ENCODE measurements around the gene PSMB5. TPM values are rescaled to one million over a fixed set of nuclear protein-coding genes. Genes with fewer than 3 reads are reported as not detected.
A peak's percentile ranks its signal among the peaks of the same experiment; 100 is the strongest.

The PSMB5 gene
- total RNA-seq, 1 experiment from 2014 or later, result 240 TPM

DNA sequence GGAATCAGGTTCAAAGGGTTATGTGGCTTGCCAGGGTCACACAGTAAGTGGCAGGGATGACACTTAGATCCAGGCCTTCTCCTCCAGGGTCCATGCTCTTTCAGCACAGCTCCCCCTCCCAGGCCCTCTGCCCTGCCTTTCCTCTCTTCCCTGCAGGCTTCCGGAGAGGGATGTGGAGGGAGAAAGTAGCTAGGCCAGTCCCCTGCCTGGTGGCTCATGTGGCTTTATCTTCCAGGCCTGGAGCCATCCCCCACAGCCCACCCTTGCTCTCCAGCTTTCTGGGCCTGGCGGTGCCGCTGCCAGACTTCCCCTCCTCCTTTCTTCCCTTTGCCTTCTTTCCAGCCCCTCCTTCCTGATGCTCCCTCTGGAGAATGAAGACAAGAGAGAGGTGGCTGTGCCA is 9.1 kb upstream of the PSMB5 start:
- DNase-seq (ENCODE audit: low read depth), result no peak

DNA sequence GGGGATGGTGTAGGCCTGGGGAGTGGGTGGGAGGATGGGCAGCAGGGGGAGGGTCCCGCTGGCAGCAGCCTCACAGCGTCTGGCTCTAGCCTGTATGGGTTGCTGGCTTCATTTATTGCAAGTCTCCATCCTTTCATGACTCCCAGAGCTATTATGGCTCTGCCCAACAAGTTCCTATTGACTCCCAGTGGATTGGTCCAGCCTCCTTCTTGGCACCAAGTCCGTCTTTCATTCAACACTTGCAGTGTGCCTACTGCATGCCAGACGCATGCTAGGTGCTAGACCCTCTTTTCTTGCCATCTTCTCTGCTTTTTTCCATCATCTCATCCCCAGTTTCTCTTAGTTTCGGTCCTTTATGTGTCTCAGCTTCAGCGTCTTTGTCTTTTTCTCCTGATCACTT is 8.4 kb upstream of the PSMB5 start:
- DNase-seq (ENCODE audit: low read depth), result no peak

GRCh38 chr14:23042162-23042965 is 7.7 kb upstream of the PSMB5 start, which contains the start of gene PSMB11:
Gene PSMB11, plus strand, starts transcription at chr14:23042212. Its CDS starts 14 bp downstream, at chr14:23042226.
- DNase-seq (ENCODE audit: low read depth), result no peak

DNA sequence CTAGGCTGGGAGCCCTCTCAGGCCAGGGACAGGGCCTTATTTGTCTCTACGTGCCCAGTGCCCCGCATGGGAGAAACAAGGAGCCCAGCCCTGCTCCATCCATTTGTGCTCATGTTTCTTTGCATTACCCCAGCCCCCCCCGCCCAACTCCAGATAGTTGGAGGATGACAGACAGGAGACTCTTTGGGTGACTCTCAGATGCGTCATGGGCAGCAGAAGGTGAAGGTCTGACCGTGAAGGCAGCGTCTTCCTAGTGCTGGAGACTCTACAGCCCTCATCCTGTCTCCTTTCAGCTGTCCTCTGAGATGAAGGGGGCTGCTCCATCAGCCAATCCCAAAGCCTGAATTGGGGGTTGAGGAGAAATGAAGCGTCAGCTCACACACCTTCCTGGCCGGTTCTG is 7.0 kb upstream of the PSMB5 start:
- DNase-seq (ENCODE audit: low read depth), result peak; percentile 52

- no peak for DNase-seq (ENCODE audit: low read depth)
These were observed 5.4 kb upstream of the PSMB5 start for GRCh38 chr14:23040100-23040499.

- DNase-seq (ENCODE audit: low read depth), result no peak
These were observed 824 bp upstream of the PSMB5 start for GRCh38 chr14:23035303-23036144.

DNA sequence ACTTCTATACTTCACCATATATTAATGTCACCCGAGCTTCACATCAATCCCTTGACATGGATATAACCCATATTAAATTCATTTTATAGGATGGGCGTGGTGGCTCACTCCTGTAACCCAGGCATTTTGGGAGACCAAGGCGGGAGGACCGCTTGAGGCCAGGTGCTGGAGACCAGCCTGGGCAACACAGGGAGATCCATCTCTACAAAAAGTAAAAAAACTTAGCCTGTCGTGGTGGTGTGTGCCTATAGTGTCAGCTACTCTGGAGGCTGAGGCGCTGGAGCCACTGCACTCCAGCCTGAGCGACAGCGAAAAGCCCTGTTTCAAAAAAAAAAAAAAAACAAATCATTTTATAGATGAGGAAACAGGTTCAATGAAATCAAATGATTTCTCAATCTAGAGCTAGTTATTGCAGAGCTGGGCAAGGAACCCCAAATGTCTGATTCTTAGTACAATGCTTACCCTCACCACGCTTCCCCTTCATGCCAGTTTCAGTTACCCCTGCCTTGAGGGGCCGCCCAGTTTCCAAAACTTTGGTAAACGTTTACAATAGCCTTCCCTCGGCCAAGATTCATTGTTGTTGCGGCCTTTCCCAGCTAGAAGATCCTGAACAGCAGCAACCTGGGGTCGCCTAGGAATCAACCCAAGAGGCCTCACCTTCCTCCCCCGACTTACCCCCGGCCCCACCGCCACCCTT is 751 bp downstream of the PSMB5 start:
- DNase-seq (ENCODE audit: low read depth), result no peak

- no peak for DNase-seq (ENCODE audit: low read depth)
These were observed 1.4 kb downstream of the PSMB5 start for GRCh38 chr14:23033251-23033727.

GRCh38 chr14:23030936-23031335 is 3.8 kb downstream of the PSMB5 start:
- no peak for DNase-seq (ENCODE audit: low read depth)

GRCh38 chr14:23028799-23029198 is 5.9 kb downstream of the PSMB5 start:
- DNase-seq (ENCODE audit: low read depth), result no peak

DNA sequence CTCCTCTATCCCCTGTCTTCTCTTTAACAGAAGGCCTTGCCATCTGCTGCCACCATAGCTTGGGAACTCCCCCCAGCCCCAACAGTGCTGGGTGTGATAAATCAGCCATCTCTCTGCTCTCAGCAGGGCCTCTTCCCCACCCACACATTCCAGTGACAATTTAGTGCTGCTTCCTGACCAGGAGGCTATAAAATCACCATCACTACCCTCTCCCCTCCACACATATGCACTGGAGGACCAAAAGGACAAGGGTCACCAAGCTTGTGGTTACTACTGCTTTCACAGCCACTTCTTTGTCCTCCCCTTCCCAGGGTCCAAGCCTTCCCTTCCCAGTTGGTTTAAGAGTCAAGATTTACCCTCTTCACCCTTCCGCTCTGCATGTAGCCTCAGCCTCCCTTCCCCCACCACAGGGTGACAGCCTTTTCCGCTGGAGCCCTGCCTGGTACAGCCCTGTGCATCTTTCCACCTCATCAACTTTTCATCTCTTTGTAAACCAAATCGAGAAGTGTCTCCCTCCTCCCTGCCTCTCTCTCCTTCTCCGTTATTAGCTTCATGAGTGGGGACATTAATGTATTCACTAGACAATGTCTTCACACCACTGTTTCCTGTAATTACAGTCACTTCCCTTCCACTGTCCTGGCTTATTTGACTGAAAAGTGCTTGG is 9.4 kb downstream of the PSMB5 start:
- no peak for DNase-seq (ENCODE audit: low read depth)

DNA sequence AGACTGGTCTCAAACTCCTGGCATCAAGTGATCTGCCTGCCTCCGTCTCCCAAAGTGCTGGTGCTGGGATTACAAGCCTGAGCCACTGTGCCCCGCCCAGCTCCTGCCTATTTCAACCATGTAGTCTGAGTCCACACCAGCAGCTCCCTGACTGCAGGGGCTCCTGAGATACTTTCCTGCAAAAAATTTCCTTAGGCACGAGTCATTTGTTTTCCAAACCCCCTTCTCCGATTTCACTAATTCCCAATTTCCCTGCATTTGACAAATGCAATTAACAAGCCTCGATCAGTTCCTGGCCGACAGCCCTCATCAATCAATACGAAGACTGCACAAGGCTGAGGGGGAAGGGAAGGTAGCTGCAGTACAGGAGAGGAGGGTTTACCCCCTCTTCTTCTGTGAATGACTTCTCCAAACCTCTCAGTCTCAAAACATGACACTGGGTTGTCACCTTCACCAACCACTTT is 10.1 kb downstream of the PSMB5 start:
- no peak for DNase-seq (ENCODE audit: low read depth)

DNA sequence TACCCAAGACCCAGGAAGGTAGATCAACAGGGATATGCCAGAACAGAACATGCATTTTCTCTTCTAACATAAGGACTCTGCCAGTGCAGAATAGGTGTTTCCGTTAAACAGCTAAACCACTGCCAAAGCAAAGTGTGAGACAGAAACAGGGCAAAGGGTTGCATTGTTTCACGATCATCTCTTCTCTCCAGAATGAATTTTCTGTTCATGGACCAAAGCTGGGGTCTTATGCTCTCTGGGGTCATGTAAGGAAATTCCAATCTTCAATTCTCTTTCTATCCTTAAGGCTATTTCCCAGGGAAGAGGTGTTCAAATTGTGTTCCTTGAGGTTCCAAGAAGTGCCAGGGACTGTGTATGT is 10.9 kb downstream of the PSMB5 start:
- DNase-seq (ENCODE audit: low read depth), result no peak

- DNase-seq (ENCODE audit: low read depth), result no peak
These were observed 11.5 kb downstream of the PSMB5 start for GRCh38 chr14:23023022-23023794.

- no peak for DNase-seq (ENCODE audit: low read depth)
These were observed 12.7 kb downstream of the PSMB5 start for GRCh38 chr14:23021889-23022442.

DNA sequence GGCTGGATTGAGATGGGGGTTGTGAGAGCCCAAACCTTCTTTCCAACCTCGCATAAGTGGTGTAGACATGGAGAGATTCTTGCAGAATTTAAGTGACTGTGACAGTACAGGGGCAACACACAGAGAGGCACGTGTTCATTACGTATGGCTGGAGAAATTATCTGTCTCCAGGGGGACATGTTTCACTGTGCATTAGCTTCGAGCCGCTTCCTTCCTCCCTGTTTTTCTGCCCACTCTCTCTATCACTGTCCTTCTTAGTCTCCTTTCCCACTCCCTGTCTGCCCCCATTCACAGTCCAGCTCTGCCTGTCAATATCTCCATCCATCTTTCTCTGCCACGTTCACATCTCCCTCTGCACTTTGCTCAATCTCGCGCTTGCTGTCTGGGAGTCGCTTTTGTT is 13.3 kb downstream of the PSMB5 start:
- no peak for DNase-seq (ENCODE audit: low read depth)

DNA sequence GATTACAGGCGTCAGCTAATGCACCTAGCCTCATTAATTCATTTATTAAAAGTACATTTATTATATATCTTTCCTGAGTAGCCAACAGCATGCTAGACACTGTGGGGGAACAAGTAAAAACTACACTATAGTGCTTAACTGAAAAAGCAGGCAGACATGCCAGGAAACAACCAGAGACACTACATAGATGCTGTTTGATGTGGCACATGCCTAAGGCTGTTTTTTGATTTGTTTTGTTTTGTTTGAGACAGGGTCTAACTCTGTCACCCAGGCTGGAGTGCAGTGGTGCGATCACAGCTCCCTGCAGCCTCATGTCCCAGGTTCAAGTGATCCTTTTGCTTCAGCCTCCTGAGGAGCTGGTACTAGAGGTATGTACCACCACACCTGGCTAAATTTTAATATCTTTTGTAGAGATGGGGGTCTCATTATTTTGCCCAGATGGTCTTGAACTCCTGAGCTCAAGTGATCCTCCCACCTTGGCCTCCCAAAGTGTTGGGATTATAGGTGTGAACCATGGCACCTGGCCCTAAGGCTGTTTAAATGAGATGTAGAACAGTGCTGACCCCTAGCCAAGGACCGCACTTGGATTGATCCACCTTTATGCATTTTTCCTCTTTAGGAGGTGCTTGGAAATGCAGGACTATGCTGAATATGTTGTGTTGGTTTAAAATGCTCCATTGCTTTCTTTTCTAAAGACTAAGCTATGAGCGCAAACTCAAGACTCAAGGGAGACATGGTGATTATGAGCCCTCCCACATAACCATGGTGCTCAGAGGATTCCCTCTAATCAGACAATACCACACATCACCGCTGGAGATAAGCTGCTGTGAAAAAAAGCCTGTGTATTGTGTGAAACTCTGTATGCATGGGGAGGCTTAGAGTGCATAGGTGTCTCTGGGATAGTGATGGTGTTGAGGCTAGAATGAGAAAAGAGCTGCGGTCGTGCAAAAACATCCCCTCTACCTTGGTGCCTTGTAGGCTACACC is 14.3 kb downstream of the PSMB5 start:
- DNase-seq (ENCODE audit: low read depth), result no peak

DNA sequence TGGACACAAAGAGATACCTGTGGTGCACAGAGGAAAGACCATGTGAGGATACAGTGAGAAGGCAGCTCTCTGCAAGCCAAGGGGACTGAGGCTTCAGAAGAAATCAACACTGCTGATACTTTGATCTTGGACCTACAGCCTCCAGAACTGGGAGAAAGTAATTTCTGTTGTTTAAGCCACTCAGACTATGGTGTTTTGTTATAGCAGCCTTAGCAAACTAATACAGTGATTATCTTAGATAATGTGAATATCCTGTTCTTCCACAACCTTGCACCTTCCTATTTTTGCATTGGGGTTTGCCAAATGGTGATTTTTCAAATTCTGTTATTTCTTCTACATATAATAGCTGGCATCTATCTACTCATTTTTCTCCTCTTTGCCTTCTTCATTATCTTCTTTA is 16.6 kb downstream of the PSMB5 start:
- no peak for DNase-seq (ENCODE audit: low read depth)

- DNase-seq (ENCODE audit: low read depth), result no peak
These were observed 17.6 kb downstream of the PSMB5 start for GRCh38 chr14:23017091-23017490.

Measured in LHCN-M2 (cell line).